HG03521 (cell line): ENCODE data around the gene DLEC1.

Experiments used
- ATAC-seq: cut with Tn5 transposase; IDR thresholded peaks from one replicate; pipeline ENCODE4 v1.9.1; 2021; ENCODE audit warnings: mild to moderate bottlenecking, moderate library complexity; ENCODE audit not compliant: unreplicated experiment

The DLEC1 gene, protein sequence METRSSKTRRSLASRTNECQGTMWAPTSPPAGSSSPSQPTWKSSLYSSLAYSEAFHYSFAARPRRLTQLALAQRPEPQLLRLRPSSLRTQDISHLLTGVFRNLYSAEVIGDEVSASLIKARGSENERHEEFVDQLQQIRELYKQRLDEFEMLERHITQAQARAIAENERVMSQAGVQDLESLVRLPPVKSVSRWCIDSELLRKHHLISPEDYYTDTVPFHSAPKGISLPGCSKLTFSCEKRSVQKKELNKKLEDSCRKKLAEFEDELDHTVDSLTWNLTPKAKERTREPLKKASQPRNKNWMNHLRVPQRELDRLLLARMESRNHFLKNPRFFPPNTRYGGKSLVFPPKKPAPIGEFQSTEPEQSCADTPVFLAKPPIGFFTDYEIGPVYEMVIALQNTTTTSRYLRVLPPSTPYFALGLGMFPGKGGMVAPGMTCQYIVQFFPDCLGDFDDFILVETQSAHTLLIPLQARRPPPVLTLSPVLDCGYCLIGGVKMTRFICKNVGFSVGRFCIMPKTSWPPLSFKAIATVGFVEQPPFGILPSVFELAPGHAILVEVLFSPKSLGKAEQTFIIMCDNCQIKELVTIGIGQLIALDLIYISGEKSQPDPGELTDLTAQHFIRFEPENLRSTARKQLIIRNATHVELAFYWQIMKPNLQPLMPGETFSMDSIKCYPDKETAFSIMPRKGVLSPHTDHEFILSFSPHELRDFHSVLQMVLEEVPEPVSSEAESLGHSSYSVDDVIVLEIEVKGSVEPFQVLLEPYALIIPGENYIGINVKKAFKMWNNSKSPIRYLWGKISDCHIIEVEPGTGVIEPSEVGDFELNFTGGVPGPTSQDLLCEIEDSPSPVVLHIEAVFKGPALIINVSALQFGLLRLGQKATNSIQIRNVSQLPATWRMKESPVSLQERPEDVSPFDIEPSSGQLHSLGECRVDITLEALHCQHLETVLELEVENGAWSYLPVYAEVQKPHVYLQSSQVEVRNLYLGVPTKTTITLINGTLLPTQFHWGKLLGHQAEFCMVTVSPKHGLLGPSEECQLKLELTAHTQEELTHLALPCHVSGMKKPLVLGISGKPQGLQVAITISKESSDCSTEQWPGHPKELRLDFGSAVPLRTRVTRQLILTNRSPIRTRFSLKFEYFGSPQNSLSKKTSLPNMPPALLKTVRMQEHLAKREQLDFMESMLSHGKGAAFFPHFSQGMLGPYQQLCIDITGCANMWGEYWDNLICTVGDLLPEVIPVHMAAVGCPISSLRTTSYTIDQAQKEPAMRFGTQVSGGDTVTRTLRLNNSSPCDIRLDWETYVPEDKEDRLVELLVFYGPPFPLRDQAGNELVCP (N-terminal part only)

DNA sequence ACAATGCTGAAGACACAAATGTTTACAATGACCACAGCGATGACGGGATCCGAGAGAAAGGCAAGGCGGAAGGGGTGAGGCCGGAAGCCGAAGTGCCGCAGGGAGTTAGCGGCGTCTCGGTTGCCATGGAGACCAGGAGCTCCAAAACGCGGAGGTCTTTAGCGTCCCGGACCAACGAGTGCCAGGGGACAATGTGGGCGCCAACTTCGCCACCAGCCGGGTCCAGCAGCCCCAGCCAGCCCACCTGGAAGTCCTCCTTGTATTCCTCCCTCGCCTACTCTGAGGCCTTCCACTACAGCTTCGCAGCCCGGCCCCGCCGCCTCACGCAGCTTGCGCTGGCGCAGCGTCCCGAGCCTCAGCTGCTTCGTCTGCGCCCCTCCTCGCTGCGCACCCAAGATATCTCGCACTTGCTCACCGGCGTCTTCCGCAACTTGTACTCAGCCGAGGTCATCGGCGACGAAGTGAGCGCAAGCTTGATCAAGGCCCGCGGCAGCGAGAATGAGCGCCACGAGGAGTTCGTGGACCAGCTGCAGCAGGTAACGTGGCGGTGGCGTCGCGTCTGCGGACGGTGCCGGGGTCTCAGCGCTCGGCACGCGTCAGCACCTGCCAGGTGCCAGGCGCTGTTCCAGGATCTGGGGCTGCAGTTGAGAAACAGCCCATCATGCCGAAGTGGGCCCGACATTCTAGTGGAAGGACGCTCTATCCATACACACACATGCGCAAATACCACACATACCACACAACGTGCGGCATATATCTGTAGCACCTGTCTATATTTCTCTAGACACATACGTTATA lies at the start of gene DLEC1:
Gene DLEC1 (plus strand): TSS at position 108 of the 798 bp plus-strand sequence. CDS start 18 bp downstream, at position 126.
- ATAC-seq = peak; percentile 76

DNA sequence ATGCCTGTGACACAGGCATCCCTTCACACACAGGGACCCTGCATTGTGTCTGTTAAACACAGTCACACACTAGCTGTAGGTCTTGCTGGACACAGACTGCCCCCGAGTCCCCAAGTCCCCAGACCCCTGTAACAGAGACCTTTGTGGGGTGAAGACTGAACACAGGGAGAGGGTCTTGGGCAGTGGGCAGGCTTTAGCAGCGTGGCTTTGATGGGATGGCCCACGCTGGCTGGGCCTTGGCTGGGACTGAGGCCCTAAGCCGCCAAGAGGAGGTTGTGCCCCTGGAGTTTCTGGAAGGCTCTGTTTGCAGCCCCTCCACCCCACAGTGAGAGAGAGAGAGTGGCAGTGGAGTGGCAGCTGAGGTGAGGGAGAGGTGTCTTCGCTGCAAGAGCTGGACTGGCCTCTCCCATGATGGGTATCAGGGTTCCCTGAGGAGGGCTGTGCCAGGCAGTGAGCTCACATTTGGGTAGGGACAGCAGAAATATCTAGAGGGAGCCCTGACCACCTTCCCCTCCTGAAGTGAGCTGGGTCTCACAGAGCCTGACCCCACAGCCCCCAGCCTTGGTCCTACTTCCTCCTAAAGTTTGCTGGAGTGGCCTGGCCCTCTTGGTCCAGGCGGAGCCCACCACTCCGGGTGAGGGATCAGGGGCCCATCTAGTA lies 49.1 kb upstream of the DLEC1 start:
- no peak for ATAC-seq

DNA sequence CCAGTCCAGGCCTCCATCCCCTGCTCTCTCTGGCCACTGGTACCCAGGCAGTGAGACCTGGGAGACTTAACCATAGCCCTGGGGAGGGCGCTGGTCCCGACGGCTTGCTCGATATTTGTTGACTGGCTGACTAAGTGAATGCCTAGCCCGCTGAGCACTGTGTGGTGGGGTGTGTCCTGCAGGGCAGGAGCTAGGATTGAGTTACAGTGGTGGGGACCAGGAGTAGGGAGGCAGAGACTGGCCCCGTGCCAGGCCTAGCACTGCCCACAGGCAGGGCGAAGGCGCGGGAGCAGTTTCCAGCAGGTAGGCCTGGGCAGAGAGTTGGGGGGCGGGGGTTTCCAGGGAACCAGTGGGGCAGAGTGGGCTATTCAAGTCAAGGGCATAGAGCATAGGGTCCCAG lies 48.5 kb upstream of the DLEC1 start, which contains the start of gene VILL:
Gene VILL (plus strand): TSS at position 260 of the 400 bp plus-strand sequence. CDS start 2,887 bp downstream, outside the sequence.
- no peak for ATAC-seq

DNA sequence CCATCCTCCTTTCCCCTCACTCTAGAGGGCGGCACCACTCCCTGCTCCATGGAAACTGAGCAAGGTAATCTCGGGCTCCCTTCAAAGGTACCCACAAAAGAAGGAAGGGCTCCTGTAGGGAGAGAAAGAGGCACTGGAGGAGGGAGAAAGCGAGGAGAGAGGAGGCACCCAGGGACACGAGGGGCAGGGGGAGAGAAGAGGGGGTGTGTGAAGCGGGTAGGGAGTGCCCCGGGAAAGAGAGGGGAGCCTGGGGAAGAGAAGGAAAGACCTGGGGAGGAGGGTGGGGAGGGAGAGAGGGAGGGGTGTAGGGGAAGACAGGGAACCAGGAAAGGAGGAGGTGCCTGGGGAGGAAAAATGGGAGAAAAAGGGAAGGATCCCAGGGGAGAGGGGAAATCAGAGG lies 47.9 kb upstream of the DLEC1 start:
- no peak for ATAC-seq

DNA sequence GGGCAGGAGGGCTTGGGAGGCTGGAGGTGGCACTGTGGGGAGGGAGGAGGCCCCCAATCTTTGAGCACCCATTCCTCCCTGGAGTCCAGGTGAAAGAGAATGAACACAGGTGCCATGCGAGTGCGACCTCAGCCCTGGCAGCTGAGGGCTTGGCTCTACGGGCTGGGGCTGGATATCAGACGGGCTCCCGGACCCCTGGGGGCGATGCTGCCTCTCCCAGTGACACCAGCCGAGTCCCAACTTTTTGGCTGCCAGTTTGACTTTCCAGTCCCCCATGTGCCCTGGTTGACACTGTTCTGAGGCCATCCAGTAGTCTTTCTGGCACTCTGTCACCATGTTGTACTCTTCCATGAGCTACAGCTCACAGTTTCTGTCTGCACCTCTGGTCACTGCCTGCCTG lies 47.2 kb upstream of the DLEC1 start:
- ATAC-seq = no peak

DNA sequence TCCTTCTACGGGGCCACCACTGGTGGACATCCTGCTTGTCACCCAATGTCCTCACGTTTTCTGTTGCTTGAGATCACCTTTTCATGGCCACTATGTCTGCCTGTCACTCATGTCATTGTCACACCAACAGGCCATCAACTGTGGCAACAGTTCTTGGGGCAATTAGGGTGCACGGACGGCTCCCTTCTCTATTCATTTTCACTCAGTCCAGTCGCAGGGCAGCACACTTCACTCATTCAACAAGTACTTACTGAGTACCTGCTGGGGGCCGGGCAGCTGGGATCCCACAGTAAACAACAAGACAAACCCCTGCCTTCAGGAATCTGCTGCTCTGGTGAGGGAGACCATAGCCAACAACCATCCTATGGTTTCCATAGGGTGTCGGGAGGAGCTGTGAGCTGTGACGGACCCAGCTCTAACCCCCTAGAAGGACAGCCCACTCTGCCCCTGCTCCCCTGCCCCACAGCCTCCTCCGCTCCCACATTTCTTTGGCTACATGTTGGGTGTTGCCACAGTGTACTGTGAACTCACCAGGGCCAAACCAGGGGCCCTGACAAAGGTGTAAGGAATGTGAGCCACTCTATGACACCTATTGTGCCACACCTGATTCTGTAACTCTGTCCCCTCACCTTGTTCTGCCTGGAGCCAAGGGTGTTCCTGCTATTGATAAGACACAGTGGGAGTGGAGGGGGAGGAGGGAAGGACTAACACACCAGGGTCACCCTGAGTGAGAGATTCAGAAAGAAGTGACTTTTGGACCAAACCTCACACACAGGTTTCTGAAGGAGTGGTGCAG lies 46.5 kb upstream of the DLEC1 start:
- no peak for ATAC-seq

DNA sequence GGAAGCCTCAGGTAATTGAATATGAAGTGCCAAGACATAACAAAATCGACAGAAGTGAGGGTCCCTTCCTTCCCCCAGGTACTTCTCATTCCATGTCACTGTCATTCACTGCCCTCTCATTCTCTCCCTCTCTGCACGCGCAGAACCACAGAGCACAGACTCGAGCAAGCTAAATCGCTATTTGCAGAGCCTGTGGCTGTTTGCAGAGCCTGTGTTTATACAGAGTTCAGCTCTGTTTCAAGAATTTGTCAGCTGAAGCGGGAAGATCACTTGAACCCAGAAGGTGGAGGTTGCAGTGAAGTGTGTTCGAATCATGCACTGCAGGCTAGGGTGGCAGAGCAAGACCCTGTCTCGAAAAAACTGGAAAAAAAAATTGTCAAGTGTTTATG lies 45.9 kb upstream of the DLEC1 start:
- ATAC-seq = no peak

DNA sequence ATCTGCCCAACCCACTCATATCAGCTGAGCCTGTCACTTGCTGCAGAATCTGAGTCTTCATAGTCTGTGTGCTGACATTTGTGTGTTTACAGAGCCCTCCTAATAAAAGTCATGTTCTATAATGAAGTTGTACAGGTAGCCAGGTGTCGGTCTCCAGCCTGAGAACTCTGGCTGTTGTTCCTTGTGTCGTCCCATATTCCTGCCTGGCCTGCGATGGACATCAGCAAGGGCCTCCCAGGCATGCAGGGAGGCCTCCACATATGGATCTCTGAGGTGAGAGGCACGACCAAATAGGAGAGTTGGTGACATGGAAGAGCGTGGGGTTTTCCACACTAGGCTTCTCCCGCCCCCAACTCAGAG lies 45.6 kb upstream of the DLEC1 start:
- no peak for ATAC-seq

DNA sequence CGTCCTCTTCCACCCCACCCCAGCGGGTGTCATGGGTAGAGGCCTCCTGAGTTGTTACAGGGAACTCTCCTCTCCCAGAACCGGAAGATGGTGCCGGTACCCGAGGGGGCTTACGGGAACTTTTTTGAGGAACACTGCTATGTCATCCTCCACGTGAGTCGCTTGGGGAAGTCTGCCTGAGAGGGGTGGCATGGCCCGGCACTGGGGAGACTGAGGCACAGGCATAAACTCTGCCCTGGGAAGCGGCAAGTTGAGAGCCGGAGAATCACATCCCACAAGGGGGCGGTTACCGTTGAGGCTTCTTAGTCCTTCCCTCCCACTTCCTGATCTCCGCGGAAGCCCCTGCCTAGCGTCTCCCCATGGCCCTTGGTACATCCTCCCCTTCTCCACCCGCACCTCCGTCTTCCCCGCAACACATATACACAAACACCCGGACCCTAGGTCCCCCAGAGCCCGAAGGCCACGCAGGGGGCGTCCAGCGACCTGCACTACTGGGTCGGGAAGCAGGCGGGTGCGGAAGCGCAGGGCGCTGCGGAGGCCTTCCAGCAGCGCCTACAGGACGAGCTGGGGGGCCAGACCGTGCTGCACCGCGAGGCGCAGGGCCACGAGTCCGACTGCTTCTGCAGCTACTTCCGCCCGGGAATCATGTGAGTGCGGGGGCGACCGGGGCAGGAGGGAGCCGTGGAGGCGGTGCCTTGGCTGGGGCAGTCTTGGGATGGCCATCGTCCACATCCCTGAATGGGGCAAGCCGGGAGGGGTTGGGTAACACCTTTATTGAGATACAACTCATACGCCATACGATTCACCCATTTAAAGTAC lies 45.0 kb upstream of the DLEC1 start:
- peak; percentile 55 for ATAC-seq

DNA sequence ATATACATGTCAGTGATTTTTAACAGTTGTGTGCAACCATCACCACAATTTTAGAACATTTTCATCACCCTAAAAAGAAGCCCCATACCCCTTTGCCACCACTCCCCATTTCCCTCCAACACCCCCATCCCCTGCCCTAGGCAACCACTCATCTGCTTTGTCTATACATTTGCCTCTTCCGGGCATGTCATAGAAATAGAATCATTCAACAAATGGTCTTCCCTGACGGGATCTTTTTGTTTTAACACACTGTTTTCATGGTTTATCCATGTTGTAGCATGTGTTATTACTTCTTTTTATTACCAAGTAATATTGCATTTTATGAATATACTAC lies 44.4 kb upstream of the DLEC1 start:
- no peak for ATAC-seq

DNA sequence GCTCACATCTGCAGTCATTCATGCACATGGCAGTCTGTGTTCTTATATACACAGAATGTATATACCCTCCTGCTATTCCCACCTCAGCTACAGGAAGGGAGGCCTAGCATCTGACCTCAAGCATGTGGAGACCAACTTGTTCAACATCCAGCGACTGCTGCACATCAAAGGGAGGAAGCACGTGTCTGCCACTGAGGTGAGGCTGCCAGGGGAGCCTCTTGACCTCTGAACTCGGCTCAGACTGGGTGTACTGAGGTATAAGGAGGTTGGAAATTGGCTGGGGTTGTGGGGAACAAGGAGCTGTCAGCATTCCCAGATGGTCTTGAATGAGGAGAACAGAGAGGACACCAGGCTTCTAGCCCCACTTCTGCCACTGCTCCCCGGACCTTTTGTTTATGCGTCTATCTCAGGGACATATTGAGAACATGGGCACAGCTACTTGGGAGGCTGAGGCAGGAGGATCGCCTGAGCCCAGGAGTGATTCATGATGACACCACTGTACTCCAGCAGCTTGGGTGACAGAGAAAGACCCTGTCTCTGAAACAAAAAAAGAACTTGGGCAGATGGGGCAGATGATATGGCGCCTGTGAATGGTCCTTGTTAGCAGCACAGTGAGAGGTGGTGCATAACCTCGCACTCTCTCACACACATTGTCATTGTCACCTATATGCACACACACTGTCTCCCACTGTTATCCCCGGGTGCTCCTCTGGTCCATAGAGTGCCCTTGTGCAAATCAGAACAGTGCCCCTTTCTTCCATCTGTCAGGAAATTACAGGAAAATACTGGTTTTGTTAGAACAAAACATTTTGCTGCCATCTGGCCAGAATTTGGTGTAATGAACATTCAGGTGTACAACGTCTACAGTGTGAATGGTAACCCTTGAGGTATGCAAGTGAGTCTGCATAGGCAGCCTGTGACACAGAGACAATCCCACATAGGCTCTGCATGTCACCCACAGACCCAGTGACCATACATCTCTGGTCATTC lies 43.1 kb upstream of the DLEC1 start:
- ATAC-seq = no peak

DNA sequence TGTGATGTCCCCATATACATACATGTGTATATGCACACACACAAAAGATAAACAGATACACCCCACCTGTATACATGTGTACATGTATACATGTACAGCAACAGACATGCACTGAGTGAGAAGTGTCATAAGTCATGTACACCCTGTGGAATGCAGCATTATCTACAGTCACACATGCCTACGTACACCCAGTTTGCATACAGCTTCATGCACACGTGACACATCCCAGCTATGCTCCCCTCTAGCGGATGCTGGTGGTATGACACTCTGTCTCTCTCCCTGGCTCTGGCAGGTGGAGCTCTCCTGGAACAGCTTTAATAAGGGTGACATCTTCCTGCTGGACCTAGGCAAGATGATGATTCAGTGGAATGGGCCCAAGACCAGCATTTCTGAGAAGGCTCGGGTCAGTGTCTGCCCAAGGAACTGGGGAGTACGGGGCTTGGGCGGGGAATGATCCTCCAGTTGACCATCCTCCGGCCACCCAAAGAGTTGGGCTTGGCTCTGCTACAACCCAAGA lies 42.2 kb upstream of the DLEC1 start:
- peak; percentile 54 for ATAC-seq

DNA sequence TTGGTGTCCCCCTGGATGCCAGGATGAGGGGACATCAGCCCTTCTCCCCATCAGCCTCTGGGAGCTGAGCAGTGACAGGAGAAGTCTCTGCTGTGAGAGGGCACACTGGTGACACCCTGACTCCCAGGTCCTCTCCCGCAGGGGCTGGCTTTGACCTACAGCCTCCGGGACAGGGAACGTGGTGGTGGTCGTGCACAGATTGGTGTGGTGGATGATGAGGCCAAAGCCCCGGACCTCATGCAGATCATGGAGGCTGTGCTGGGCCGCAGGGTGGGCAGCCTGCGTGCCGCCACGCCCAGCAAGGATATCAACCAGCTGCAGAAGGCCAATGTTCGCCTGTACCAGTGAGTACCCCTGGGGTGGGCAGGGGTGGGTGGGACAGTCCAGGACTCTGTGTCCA lies 41.7 kb upstream of the DLEC1 start:
- no peak for ATAC-seq

DNA sequence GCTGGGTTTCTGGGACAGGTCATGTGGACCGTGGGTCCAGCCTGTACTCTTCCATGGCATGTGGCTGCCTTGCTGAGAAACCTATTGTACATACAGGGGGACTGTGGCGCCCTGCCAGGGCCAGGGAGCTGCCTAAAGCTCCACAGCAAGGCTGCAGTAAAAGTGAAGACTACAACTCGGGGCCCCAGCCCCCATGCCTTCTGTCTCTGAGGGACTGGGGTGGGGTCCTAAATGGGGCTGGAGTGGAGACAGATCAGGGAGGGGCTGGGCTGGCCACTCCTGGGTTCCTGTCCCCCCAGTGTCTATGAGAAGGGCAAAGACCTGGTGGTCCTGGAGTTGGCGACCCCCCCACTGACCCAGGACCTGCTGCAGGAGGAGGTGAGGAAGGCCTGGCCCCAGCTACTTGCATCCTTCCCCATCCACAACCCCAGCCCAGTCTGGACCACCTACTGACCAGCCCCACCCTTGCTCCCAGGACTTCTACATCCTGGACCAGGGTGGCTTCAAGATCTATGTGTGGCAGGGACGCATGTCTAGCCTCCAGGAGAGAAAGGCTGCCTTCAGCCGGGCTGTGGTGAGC lies 41.1 kb upstream of the DLEC1 start:
- ATAC-seq = no peak

DNA sequence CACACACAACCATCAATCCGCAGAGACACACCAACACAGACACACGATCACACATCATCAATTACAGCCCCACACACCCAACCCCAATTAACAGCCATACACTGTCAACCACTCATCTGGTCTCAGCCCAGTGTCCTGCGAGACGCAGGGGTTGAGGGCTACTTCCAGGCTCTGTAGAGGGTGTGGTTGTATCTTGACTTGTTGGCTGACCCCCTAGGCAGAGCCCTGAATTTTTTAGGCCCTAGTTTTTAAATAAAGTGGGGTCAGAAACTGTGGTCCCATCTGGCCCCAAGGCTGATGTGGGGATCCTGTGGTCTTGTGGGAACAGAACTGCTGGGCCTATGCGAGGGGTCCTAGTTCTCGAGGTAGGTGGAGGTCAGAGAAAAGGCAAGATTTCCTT lies 39.2 kb upstream of the DLEC1 start:
- ATAC-seq = no peak

DNA sequence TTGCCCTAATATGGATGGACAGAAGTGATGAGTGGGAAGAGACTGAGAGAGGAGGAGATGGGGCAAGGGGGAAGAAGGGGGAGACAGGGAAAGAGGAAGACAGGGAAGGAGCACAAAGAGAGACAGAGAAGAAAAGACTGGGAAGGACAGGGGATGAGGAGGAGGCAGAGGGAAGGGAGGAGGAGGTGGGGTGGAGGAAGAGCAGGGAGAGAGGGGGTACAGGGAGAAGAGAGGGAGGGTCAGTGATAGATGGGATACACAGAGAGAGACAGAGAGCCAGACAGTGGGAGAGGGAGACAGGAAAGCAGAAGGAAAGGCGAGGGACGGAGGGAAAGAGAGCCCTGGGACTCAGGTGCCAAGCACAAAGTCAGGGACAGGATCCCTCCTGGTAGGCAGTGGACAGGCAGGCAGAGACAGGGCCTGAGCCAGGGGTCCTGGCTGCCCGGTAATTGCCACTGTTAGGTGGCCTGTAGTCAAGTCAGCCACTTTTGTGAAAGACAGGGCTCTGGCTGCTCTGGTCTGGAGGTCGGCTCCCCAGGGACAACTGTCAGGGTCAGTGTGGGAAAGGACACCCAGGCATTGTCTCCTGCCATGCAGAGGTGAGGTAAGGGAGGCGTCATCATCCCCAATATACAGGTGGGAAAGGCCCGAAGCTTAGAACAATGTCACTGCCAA lies 38.6 kb upstream of the DLEC1 start:
- ATAC-seq = no peak
